Measurements from ENCODE around the gene ALPL. TPM values are rescaled to one million over a fixed set of nuclear protein-coding genes. Genes with fewer than 3 reads are reported as not detected.
A peak's percentile ranks its signal among the peaks of the same experiment; 100 is the strongest.

ALPL gene
- total and polyA plus RNA-seq, 9 of the 15 experiments (the other 6 are each of a cell fraction or from before 2014, with no cell fraction given) = 0.04 to 0.38 (median 0.18) TPM; not detected in 4

GRCh38 chr1:21506804-21507203, 2.4 kb upstream of the ALPL start (continued):
- no peak for TF ChIP-seq ARID4B (CRISPR knock-in tag; IDR thresholded peaks at IDR 0.05)

GRCh38 chr1:21507511-21508270, 1.5 kb upstream of the ALPL start:
- BruUV-seq (replicated peaks) = no TSS peak
- Histone ChIP-seq H3K4me3 (no peak overlapping the region), H4K20me1 (replicated peaks; ENCODE audit: control insufficient read depth, insufficient read depth, low read length) (peaks cover 9% of the 10 kb centered on the region; the same call in 1 of the 2 replicates), H3K9ac (ENCODE audit: insufficient read depth in 1 of 2, low read depth in 2 of 2, low read length in 2 of 2) (no peak overlapping the region), H3K79me2 (ENCODE audit: control insufficient read depth, insufficient read depth, low read length) (no peaks in the 10 kb centered on the region), H3K36me3 (ENCODE audit: control insufficient read depth, insufficient read depth, low read length) (no peaks in the 10 kb centered on the region), H3K9me3 (replicated peaks; ENCODE audit: control insufficient read depth, insufficient read depth, low read depth, low read length) (no peaks in the 10 kb centered on the region), H3K27ac (ENCODE audit: extremely low read depth, low read depth, low read length) (no peak overlapping the region), H2AFZ (ENCODE audit: low read depth, low read length) (no peak overlapping the region), H3K4me2 (ENCODE audit: insufficient read depth, low read length) (no peak overlapping the region), H3K9me1 (ENCODE audit: control insufficient read depth, insufficient read depth, low read length) (no peaks in the 10 kb centered on the region), H3K4me1 (replicated peaks in 1 of 2; ENCODE audit: control insufficient read depth in 2 of 2, insufficient read depth in 2 of 2, low read length in 2 of 2) (peaks cover 0 to 14% of the 10 kb centered on the region in 2 experiments; a peak in 3 of 5 replicates), H3K27me3 (ENCODE audit: control insufficient read depth in 2 of 2, insufficient read depth in 2 of 2, low read length in 2 of 2) (peaks cover 33 to 47% of the 10 kb centered on the region in 2 experiments)
- POLR2A ChIA-PET = interaction anchor here (0.6 to 1.0 kb wide), 3 partner anchors 9 to 402 kb away, joined by 3 to 5 read pairs (median 5); no protein-coding TSS in a partner anchor
- intact Hi-C loops (cut with micrococcal nuclease) = no loop called here
- in situ Hi-C loops (cut with MboI) = loop anchor here (25.0 kb wide), 1 partner anchor 155 kb away; the partner anchor contains the start of gene RAP1GAP
- no peak for DNase-seq (ENCODE audit: extremely low read depth in 1 of 4, low spot score in 3 of 4)
- TF ChIP-seq ZNF143 (CRISPR knock-in tag; IDR thresholded peaks at IDR 0.05) (no peak), SMAD2 (IDR thresholded peaks at IDR 0.05; ENCODE audit: low read depth, low read length) (no peak), RBM25 (IDR thresholded peaks at IDR 0.05; ENCODE audit: low read depth, low read length, severe bottlenecking) (peak; percentile 14), USF2 (CRISPR knock-in tag; IDR thresholded peaks at IDR 0.05) (0 out of 2 replicates have a peak, but pooled peaks have one; percentile 7), TFE3 (CRISPR knock-in tag; IDR thresholded peaks at IDR 0.05) (peak; percentile 84)
- FAIRE-seq = no peak
- CTCF ChIA-PET (ENCODE audit: low intra/inter-chr PET ratio) = interaction anchor here (0.7 kb wide), 1 partner anchor 35 kb away, joined by 3 read pairs; no protein-coding TSS in a partner anchor
- 17% methylated on average over 1 of the region's 1 CpG for WGBS (ENCODE audit: insufficient coverage, low coverage, missing lambda C conversion rate)
- ATAC-seq = no peak
